ENCODE measurements around the gene RNF213. TPM values are rescaled to one million over a fixed set of nuclear protein-coding genes. Genes with fewer than 3 reads are reported as not detected.

RNF213 gene
- total RNA-seq, 1 donor from 2014 or later, result 228 TPM

DNA sequence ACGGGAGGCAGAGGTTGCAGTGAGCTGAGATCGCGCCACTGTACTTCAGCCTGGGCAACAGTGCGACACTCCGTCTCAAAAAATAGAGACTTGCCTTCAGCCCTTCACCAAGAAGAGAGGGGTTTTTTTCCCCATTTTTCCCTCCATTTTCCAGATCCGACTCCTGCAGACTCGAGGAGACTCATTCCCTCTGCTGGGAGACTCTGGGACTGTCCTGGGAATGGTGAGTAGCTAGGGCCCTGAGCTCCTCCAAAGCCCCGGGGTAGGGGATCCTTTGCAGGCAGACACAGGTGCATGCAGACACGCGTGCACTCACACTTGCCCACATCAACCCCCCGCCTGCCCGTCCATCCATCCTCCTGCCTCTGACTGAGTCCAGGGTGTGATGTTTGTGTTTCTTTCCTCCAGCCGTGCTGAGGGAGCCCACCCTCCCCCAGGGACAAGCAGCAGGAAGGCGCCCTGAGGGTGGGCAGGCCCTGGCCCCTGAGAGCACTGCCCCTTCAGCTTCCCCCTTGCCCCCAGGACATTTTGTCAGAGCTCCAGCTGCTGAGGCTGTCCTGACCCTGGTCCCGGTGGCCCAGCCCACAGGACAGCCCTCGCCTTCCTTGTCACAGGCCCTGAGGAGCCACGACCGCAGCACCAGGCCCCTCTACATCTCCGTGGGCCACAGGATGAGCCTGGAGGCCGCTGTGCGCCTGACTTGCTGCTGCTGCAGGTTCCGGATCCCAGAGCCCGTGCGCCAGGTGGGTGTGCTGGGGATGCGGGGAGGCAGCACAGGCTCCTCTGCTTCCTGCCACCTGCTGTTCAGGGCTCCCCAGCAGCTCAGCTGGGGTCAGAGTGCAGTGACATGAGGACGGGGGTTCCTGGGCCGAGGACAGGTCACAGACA, 164.5 kb downstream of the RNF213 start:
- peaks cover 1% of the 10 kb centered on the region for H3K36me3 Mint-ChIP-seq (ENCODE audit: low read depth)
- H3K4me1 Mint-ChIP-seq, result peaks cover 29% of the 10 kb centered on the region
- ATAC-seq (ENCODE audit: low read depth), result no peak
- POLR2A ChIA-PET, result no interaction called here
- no peaks in the 10 kb centered on the region for H3K9me3 Mint-ChIP-seq
- TF ChIP-seq, protein P1, sequence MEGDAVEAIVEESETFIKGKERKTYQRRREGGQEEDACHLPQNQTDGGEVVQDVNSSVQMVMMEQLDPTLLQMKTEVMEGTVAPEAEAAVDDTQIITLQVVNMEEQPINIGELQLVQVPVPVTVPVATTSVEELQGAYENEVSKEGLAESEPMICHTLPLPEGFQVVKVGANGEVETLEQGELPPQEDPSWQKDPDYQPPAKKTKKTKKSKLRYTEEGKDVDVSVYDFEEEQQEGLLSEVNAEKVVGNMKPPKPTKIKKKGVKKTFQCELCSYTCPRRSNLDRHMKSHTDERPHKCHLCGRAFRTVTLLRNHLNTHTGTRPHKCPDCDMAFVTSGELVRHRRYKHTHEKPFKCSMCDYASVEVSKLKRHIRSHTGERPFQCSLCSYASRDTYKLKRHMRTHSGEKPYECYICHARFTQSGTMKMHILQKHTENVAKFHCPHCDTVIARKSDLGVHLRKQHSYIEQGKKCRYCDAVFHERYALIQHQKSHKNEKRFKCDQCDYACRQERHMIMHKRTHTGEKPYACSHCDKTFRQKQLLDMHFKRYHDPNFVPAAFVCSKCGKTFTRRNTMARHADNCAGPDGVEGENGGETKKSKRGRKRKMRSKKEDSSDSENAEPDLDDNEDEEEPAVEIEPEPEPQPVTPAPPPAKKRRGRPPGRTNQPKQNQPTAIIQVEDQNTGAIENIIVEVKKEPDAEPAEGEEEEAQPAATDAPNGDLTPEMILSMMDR (IDR thresholded peaks at IDR 0.05), result no peak
- no peak overlapping the region for H3K27ac Mint-ChIP-seq
- intact Hi-C loops (cut with micrococcal nuclease), result loop anchor here (1.0 to 5.0 kb wide), 2 partner anchors 10 to 312 kb away; partner anchors contain the start of gene ENDOV
- CTCF ChIA-PET, result interaction anchor here (0.8 to 4.3 kb wide), 5 partner anchors 29 to 564 kb away, joined by 3 to 52 read pairs (median 10); no protein-coding TSS in a partner anchor
- no peaks in the 10 kb centered on the region for H3K27me3 Mint-ChIP-seq
- DNase-seq, result no peak
- H3K4me3 Mint-ChIP-seq, result no peak overlapping the region

DNA sequence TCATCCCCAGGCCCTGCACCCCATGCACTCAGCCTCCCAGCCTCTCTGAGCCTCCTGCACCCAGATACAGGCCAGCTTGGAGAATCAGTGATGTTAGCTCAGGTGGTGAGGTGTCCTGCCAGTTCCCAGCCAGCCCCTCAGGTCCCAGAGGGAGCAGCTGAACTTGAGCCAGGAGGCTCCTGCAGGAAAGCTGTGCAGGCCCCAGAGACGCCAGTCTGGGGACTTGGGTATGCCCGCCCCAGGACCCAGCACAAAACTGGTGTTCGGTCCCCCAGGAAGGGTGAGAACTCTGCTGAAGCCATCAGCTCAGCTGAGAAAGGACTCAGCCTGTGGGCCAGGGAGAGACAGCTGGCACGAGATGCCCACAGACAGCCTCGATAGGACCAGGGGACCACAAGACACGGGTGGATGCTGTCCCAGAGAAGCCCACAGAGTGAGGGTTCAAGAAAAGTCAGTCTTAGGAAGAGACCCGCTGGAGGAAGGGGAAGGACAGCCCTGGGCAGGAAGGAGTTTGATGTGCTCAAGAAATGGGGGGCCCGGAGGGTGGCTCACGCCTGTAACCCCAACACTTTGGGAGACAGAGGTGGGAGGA, 165.3 kb downstream of the RNF213 start:
- no peak overlapping the region for H3K27ac Mint-ChIP-seq

DNA sequence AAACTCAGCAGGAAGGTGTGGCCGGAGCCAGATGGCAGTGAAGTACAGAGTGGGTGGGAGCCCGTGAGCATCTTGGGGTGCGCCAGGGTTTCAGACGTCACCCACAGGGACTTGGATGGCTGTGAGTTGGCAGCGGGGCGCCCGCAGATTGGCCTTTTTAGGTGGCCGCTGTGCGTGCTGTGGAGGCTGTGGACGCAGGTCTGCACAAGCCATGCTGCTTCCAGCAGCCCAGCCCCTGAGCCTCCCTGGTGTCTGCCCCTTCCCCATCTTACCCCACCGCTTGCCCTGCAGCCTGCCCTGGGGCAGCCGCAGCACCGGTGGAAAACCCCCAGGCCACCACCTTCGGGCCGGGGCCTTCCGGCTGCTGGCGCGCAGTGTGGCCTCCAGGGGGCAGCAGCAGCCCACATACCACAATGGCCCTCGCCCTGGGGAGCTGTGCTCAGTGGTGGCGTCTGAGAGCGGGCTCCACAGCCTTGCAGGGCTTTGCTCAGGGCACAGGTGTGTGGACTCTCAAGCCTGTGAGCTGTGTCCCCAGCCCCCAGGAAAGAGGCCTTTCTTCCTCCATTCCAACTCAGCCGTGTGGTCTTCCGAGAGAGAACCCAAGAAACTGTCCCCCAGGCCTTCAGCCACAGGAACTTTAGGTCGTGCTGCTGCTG, 166.1 kb downstream of the RNF213 start:
- ATAC-seq (ENCODE audit: low read depth) (peak; percentile 97), DNase-seq (peak; percentile 87)
- Mint-ChIP-seq H3K27ac (no peak overlapping the region), H3K4me1 (peaks cover 29% of the 10 kb centered on the region), H3K36me3 (ENCODE audit: low read depth) (no peaks in the 10 kb centered on the region), H3K27me3 (no peaks in the 10 kb centered on the region), H3K4me3 (no peak overlapping the region), H3K9me3 (no peaks in the 10 kb centered on the region)
- intact Hi-C loops (cut with micrococcal nuclease), result loop anchor here (1.0 to 5.0 kb wide), 7 partner anchors 78 to 597 kb away; no protein-coding TSS in a partner anchor
- CTCF ChIA-PET, result interaction anchor here (0.6 to 4.3 kb wide), 22 partner anchors 11 to 675 kb away, joined by 3 to 52 read pairs (median 4); no protein-coding TSS in a partner anchor
- TF ChIP-seq, protein P1 (IDR thresholded peaks at IDR 0.05), result peak; percentile 79
- POLR2A ChIA-PET, result interaction anchor here (0.6 to 1.5 kb wide), 2 partner anchors 28 to 559 kb away, joined by 6 to 9 read pairs; no protein-coding TSS in a partner anchor

More for the DNA sequence above, 165.3 kb downstream of the RNF213 start:
- TF ChIP-seq, protein P1 (IDR thresholded peaks at IDR 0.05), result no peak
- H3K4me1 Mint-ChIP-seq, result peaks cover 29% of the 10 kb centered on the region
- no peak overlapping the region for H3K4me3 Mint-ChIP-seq
- ATAC-seq (ENCODE audit: low read depth) (no peak), DNase-seq (no peak)
- no peaks in the 10 kb centered on the region for H3K27me3 Mint-ChIP-seq
- ChIA-PET POLR2A (interaction anchor here (1.5 kb wide), 1 partner anchor 29 kb away, joined by 9 read pairs; no protein-coding TSS in a partner anchor), CTCF (interaction anchor here (0.6 to 4.3 kb wide), 8 partner anchors 29 to 672 kb away, joined by 3 to 52 read pairs (median 6); partner anchors contain the start of gene GAA)
- H3K9me3 Mint-ChIP-seq, result no peaks in the 10 kb centered on the region
- intact Hi-C loops (cut with micrococcal nuclease), result loop anchor here (2.0 to 5.0 kb wide), 2 partner anchors 79 to 311 kb away; no protein-coding TSS in a partner anchor
- H3K36me3 Mint-ChIP-seq (ENCODE audit: low read depth), result no peaks in the 10 kb centered on the region

DNA sequence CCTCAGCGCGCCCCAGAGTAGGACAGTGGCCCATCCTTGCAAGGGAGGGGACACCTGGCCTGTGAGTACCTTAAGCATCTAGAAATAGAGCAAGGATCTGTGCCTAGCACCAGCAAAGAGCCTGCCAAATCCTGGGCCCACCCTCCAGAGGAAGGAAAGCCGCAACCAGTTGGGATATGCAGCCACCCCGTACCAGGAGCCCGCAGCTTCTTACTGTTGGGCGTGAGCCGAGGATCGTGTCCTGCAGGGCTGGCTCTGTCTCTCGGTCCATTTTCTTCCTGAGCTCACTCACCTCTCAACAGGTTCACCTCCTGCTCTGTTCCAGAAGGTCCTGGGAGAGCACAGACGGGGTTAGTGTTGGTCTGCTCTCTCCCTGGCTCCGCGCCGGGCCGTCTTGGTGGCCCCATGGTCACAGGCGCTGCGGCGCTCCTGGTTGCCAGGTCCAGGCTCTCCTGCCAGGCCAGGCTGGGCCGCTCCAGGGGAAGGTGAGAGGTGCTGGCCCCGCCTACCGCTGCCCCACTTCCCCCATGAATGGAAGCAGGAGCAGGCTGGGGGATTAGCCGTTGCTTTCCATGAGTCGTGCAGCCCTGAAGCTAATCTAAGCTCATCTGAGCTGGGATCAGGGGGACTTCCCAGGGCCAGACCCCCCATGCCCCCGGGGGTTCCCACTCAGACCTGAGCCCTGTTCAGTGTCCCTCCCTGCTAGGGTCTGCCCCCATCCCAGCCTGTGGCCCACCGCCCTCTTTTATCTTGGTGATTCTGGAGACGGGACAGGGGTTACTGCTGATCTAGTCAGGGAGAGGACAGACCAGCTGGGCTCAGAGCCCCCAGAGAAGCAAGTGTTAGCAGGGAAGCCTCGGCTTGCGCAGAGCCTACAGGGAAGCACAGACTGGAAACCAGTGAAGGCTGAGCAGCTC, 167.0 kb downstream of the RNF213 start:
- no peak overlapping the region for H3K4me3 Mint-ChIP-seq
- intact Hi-C loops (cut with micrococcal nuclease), result loop anchor here (1.0 to 5.0 kb wide), 7 partner anchors 77 to 596 kb away; no protein-coding TSS in a partner anchor
- DNase-seq, result no peak
- no peaks in the 10 kb centered on the region for H3K36me3 Mint-ChIP-seq (ENCODE audit: low read depth)
- H3K9me3 Mint-ChIP-seq, result no peaks in the 10 kb centered on the region
- no peaks in the 10 kb centered on the region for H3K27me3 Mint-ChIP-seq
- POLR2A ChIA-PET, result interaction anchor here (0.6 to 1.5 kb wide), 3 partner anchors 27 to 559 kb away, joined by 4 to 9 read pairs (median 6); no protein-coding TSS in a partner anchor
- H3K4me1 Mint-ChIP-seq, result peaks cover 29% of the 10 kb centered on the region
- TF ChIP-seq, protein P1 (IDR thresholded peaks at IDR 0.05), result no peak
- CTCF ChIA-PET, result interaction anchor here (0.6 to 4.3 kb wide), 22 partner anchors 10 to 674 kb away, joined by 3 to 52 read pairs (median 4); no protein-coding TSS in a partner anchor
- H3K27ac Mint-ChIP-seq, result no peak overlapping the region
- no peak for ATAC-seq (ENCODE audit: low read depth)

All from activated B cell treated with CpG ODN at 0.5 μM for 24 hours (primary cell).